GM18507 (cell line): ENCODE results near the gene FOXO6.

Experiments
- DNase-seq: peaks from one replicate; pipeline ENCODE4 v3.0.0; 2011; ENCODE audit warnings: low read depth; ENCODE audit not compliant: insufficient read length; ENCODE audit errors: extremely low spot score
- FAIRE-seq: peaks from 2 replicates; lab custom pipeline; 2011; peaks lifted over from hg19 to GRCh38; lab: Jason Lieb, UNC

The FOXO6 gene

GRCh38 chr1:41379738-41380130 is 18.5 kb downstream of the FOXO6 start:
- FAIRE-seq, result no peak
- no peak for DNase-seq

GRCh38 chr1:41380195-41380594 is 19.0 kb downstream of the FOXO6 start:
- FAIRE-seq (no peak), DNase-seq (no peak)

DNA sequence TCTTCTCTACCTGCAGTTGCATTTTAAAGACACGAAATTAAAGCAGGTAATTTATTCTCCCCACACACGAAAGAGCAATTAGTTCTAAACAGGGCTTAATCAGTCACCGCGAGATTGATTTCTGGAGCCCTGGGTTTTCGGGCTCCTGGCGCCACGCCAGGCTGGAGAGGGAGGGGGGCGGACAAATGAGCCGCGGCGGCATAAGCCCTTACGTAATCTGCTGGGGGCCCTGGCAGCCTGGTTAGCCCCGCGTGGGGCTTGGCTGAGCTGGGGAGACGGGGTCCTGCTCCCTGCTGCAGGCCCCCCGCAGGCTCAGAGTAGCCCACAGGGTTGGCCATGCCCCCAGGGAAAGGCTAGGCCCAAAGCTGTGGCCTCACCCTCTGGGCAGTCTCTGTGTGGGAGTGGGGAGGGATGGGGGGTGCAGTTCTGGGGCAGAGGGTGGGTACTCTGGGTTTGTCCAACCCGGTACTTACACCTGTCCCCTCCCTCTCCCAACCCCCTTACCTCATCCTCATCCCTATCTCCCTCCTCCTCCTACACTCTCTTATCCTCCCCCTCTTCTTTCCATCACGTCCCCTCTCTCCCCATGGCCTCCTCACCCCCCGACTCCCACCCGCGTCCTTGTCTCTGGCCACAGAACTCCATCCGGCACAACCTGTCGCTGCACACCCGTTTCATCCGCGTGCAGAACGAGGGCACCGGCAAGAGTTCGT is 19.9 kb downstream of the FOXO6 start:
- DNase-seq, result no peak
- FAIRE-seq, result no peak

GRCh38 chr1:41381692-41382479 is 20.7 kb downstream of the FOXO6 start:
- no peak for FAIRE-seq
- DNase-seq, result no peak

- no peak for DNase-seq
- FAIRE-seq, result no peak
Measured at GRCh38 chr1:41382480-41383090, 21.4 kb downstream of the FOXO6 start.

DNA sequence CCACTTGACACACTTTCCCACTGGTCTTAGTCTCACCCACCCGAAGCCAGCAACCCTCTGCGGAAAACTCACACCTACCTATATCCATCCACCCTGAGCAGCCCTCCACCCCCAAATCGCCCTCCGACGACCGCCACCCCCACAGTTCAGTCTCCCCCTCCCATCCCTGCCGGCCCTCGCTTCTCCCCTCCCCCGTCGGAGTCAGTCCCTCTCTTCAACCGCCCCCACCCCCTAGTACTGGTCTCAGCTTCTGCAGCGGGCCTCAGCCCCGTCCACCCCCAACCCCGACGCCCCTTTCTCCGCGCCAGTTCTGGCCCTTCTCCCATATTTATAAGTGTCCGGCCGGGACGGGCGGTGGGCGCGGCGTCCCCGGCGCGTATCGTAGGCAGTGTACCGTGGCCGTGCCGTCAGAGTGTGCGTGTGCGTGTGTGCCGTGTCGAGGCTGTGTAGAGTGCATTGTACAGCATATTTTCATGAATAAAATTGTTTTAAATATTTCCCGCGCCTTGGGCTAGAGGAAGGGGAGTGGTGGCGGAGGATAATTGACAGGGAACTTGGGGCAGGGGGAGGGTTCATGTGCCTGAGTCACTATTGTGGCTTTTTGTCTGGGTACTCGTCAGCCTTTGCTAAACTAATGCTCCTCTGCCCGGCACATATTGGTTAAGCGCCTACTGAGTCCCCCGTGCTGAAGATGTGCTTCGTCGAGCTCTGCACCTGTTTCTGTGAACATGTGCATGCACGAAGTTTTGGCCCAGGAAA is 22.0 kb downstream of the FOXO6 start:
- DNase-seq (no peak), FAIRE-seq (no peak)

GRCh38 chr1:41384579-41384978 is 23.3 kb downstream of the FOXO6 start:
- FAIRE-seq, result no peak

GRCh38 chr1:41385398-41386195 is 24.4 kb downstream of the FOXO6 start:
- DNase-seq (no peak), FAIRE-seq (no peak)

More at GRCh38 chr1:41384579-41384978, 23.3 kb downstream of the FOXO6 start:
- DNase-seq, result no peak

GRCh38 chr1:41386196-41386663 is 25.0 kb downstream of the FOXO6 start:
- FAIRE-seq (no peak), DNase-seq (no peak)

- no peak for FAIRE-seq
- no peak for DNase-seq
Measured at GRCh38 chr1:41387667-41388091, 26.4 kb downstream of the FOXO6 start.

DNA sequence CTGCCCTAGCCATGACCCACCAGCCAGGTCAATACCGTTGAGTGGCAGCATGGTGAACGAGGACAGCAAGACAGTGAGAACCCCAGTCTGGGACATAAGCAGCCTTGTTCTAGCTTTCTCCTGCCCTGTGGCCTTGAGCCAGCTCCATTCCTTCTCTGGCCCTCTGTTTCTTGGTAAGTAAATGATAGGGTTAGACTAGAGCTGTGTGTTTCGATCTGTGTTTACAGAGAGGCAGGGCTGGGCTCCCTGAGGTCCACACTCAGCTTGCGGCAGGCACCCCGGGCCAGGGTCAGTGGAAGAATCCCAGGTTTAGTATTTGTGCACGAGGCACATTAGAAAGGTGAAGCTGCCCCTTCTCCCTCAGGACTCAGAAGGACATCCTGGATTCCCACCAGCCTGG is 27.3 kb downstream of the FOXO6 start:
- DNase-seq, result no peak
- FAIRE-seq, result no peak

- FAIRE-seq (no peak), DNase-seq (no peak)
Measured at GRCh38 chr1:41389009-41389408, 27.8 kb downstream of the FOXO6 start.

- FAIRE-seq (no peak), DNase-seq (no peak)
Measured at GRCh38 chr1:41390166-41390565, 28.9 kb downstream of the FOXO6 start.

DNA sequence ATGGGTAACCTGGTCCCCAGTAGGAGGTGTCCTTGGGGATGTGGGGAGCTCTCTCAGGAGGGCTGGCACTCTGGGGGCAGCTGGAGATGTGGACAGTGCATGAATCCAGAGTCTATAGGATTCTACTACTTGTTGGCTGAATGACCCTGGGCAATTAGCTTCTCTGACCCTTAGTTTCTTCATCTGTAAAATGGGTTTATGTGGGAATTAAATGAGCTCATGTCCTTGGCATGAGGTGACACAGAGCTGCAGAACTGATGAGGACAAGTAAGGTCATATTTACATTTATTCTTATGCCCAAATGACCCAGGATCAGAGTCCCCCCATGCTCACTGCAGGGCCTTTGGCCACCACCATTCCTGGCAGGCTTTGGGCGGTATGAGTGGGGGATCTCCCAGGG is 29.3 kb downstream of the FOXO6 start:
- FAIRE-seq (no peak), DNase-seq (no peak)

DNA sequence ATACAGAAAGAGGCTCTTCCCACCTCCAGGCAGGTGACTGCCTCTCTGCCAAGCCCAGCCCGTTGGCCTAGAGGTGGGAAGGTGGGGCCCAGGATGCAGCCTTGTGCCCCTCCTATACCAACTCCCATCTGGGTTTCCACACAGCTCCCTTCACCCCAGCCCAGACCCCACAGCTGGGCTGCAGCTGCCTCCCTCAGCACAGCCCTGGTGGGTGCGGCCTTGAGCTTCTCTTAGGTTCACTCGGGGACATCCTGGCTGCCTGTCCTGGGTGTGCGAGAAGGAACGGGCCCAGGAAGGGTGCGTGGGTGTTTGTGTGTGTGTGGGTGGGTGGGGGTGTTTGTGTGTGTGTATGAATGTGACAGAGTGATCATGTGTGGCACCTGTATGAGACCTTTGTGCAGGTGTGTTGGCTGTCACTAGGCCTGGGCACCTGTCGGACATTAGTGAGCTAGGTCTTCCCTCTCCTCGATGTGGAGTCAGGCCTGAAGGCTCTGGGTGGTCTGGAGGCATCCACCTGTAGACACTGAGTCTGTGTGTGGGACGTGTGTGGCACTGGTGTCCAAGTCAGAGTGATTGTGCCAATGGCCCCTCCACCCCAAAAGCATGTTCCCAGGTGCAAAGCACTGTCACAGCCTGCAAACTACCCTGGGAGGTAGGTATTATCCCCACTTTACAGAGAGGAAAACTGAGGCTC is 30.7 kb downstream of the FOXO6 start:
- DNase-seq (no peak), FAIRE-seq (no peak)

- FAIRE-seq (no peak), DNase-seq (no peak)
Measured at GRCh38 chr1:41392528-41392924, 31.3 kb downstream of the FOXO6 start.

GRCh38 chr1:41393716-41394368 is 32.6 kb downstream of the FOXO6 start:
- no peak for DNase-seq
- no peak for FAIRE-seq

DNA sequence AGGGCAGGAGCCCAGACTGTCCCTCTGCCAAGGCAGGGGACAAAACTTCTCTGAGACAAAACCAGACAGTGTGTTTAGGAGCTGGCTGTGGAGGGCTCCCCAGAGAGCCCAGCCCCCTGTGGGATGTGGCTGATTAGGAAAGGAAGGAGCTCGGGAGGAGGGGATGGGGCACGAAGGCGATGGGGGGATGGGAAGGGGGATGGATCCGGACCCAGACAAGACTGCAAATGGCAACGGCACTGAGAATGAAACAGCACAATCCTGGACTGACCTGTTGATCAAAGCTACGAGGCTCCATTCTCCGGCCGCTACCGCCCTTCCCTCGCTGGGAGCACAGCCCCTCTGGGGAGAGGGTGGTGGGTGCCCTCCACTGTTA is 33.1 kb downstream of the FOXO6 start:
- DNase-seq (no peak), FAIRE-seq (no peak)
